HG03521 (cell line): Measurements from ENCODE around the gene TCAIM.

Experiments used
- ATAC-seq: cut with Tn5 transposase; IDR thresholded peaks from one replicate; pipeline ENCODE4 v1.9.1; 2021; ENCODE audit warnings: mild to moderate bottlenecking, moderate library complexity; ENCODE audit not compliant: unreplicated experiment

TCAIM gene

DNA sequence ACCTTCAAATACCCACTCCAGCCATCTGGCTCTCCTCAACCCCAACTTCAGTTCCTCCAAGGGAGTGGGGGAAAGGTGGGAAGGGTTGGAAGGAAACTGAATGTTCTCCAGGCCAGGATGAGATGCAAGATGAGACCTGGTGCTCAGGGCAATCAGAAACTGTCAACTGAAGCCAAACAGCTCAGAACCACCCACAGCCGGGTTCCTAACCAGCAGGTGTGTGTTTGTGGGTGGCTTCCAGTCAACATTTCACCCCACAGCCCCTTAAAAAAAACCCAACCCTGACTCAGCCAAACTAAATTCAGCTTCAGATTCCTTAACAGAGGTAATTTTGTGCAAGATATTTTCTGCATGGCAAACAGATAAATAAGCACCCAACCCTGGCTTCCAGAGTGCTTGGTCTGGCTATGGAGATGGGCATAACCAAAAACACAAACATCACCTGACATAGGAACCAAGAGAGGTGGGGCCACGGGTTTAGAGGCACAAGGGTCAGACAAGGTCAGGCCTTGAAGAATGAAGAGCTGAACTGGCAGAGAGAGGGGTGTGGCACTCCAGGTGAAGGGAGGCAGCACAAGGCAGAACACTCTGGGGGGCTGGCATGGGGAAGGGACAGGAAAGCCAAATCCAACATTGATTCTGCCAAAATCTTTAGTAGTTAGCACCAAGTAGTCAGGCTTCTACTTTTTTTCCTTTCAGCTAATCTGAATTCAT lies 104.2 kb downstream of the TCAIM start:
- no peak for ATAC-seq

DNA sequence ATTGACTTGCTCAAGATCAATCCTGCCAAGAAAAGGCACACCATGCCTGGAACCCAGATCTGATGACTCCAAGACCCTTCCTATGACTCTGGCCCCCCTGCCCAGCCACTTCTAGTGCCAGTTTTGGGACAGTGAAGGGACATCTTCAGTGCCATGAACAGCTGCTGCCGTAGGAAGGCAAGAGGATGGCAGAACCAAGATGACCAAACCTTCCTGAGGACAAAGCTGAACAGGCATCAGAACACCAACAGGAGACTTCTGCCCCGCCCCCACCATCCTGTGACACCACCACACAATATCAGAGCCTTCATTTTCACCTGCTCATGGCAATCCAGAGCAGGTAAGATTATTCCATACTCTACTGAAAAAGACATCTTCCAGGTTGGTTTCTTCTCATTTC lies 105.9 kb downstream of the TCAIM start:
- no peak for ATAC-seq

DNA sequence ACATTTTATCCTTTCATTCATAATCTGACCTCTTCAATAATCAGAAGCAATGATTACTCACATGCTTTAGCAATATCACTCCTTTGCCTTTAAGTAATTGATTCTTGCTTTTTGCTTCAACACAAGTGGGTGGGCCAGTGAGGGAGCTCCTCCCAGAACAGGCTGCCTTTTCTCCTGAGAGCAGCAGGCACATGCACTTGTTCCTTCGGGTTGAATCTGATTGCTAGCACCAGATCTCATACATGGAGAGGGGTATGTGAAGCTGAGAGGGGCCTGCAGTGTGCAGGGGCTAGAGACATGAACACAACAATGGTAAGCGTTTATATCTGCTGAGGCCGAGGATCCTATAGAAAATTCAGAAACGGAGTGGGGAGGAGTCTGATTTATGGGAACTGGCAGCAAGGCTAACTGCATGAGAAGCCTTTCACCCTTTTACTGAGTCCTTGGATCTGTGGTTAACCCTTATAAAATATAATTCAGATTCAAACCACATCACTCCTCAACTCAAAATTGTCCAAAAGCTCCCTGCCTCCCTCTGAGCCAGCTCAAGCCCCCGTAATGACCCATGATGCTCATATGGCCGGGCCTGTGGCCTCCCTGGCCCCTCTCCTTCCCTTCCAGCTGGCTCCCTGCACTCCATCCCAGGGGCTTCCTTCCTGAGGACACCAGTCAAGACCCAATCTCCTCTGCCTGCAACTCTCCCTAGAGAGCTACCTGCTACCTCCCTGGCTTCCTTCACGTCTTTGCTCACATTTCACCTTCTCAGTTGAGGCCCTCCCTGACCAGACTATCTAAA lies 106.5 kb downstream of the TCAIM start:
- no peak for ATAC-seq

DNA sequence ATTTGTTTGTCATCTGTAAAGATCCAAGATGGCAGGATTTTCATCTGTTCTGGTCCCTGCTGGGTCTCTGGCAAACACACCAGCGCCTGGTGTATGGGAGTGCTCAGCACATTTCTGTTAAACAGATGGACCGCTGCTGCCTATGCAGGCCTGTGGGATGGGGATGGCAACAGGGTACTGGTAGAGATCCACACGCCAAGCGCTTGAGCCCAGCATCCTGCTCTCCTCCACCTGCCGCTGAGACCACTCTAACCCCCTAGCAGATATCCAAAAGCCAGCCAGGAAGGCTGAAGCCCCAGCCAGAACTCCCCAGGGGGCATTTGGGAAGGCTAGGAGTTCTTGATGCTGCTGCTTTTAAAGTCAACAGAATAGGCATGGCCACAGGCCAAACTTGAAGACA lies 107.2 kb downstream of the TCAIM start:
- ATAC-seq: no peak

DNA sequence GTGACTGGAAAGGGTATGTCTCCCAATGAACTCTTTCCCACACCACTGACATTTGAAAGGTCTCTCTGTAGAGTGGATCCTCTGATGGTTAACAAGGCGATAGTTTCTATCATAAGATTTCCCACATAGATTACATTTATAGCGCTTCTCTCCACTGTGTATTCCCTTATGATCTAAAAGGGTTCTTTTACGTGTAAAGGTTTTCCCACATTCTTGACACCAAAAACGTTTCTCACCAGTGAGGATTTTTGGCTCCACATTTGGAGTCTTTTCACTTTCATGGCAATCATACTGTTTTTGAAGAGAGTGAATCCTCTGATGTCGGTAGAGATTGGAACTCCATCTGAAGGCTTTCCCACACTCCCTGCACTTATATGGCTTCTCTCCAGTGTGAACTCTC lies 108.4 kb downstream of the TCAIM start:
- ATAC-seq: no peak

DNA sequence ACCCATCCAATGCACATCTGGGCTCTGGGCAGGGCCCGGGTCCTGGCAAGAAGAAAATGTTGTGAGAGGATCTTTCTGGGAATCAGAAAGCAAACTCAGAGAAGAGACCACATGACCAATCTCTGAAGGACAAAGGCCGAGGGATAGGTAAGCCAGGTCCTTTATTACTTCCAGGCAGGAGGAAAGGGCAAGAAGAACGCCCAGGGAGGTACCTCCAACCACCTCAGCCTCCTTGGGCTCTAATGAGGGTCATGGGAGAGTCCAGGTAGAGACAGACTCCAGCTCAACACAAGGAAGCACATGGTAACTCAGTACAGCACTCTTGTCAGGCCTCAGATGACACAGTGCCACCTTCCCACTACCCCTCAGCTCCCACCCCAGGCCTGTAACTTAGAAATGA lies 112.9 kb downstream of the TCAIM start:
- no peak for ATAC-seq

DNA sequence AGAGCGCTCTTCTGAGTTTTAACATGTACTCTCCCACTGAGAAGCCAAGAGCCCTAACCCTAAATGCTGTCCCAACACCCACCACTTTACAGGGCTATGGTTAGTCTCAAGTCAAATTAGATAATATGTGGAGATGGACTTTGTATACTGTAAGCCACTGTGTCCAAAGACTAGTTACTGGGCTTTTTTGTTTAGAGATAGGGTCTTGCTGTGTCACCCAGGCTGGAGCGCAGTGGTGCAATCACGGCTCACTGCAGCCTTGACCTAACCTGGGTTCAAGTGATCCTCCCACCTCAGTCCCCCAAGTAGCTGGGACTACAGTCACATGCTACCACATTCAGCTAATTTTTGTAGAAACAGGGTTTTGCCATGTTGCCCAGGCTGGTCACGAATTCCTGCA lies 115.7 kb downstream of the TCAIM start:
- no peak for ATAC-seq

DNA sequence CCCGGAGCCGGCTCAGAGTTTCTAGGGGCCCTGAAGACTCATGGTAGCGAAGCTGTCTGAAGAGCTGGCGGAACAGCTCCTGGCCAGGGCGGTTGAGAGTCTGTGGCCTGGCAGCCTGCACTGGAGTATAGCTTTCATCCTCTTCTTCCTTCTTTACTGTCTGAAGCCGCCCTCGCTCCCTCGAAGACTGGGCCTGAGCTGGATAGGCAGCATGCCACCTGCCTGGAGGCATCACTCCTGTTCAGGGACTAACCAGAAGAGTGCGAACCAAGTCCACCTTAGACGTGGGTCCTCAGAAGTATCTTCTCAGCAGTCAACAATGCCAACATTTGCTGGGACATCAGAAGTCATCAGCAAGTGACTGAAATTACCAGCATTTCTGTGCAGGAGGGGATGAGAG lies 116.8 kb downstream of the TCAIM start:
- no peak for ATAC-seq
